Adipocyte (in vitro differentiated cells): ENCODE results near the gene PFKM.

ENCODE experiments used
- DNase-seq: peaks from one replicate; pipeline ENCODE4 v3.0.0-alpha.2; 2015; ENCODE audit warnings: low read depth
- H3K27me3 ChIP-seq: replicated peaks from 2 replicates; pipeline ENCODE4 v1.7.0; 2013; ENCODE audit warnings: mild to moderate bottlenecking, low read length, moderate library complexity; ENCODE audit not compliant: control insufficient read depth, insufficient read depth
- H3K36me3 ChIP-seq: 2 replicates; pipeline ENCODE4 v1.7.0; 2013; ENCODE audit warnings: low read length, mild to moderate bottlenecking, moderate library complexity; ENCODE audit not compliant: control insufficient read depth, insufficient read depth, severe bottlenecking
- H3K4me1 ChIP-seq: 2 replicates; pipeline ENCODE4 v1.7.0; 2013; ENCODE audit warnings: mild to moderate bottlenecking, low read length, moderate library complexity; ENCODE audit not compliant: control insufficient read depth, insufficient read depth
- H3K4me3 ChIP-seq: 2 replicates; pipeline ENCODE4 v1.7.0; 2013; ENCODE audit warnings: mild to moderate bottlenecking, low read length, moderate library complexity
- H3K9ac ChIP-seq: 2 replicates; pipeline ENCODE4 v1.7.0; 2013; ENCODE audit warnings: mild to moderate bottlenecking, low read length, moderate library complexity
- H3K9me3 ChIP-seq: 2 replicates; pipeline ENCODE4 v1.7.0; 2013; ENCODE audit warnings: mild to moderate bottlenecking, low read length, moderate library complexity; ENCODE audit not compliant: control insufficient read depth

PFKM gene

DNA sequence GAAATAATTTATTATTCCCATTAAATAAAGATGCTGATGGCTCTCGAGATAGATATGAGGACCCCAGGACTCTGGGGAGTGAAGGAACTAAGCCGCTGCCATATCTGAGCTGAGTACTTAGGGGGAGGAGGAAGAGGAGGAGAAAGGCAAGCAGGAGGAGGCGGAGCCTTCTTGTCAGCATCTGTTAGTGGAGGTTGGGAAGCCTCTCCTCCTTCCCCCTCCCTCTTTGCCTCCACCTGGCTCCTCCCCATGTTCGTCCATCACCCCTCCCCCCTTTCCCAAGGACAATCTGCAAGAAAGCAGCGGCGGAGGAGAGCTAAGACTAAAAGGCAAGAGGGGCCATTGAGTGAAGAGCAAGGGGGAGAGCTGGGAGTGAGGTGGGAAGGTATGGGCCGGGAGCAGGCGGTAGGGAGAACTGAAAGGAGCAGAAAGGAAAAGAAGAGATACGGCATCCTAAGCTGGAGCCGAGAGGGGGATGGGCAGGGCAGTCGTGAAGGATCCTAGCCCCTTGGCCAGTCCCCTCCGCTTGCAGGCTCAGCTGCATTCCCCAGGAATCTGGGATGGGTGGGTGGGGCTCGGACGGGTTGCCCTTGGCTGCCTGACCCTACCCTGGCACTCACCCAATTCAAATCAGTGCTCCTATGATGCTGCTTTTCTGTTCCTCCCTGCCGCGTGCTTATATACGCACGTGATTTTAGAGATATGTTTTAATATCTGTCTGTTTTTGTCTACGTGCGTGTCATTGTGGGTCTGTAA lies at the start of gene PFKM:
PFKM (plus strand) TSS at position 287 of the 756 bp plus-strand sequence. CDS start 3,411 bp downstream, outside the sequence.
- DNase-seq: peak; percentile 94

DNA sequence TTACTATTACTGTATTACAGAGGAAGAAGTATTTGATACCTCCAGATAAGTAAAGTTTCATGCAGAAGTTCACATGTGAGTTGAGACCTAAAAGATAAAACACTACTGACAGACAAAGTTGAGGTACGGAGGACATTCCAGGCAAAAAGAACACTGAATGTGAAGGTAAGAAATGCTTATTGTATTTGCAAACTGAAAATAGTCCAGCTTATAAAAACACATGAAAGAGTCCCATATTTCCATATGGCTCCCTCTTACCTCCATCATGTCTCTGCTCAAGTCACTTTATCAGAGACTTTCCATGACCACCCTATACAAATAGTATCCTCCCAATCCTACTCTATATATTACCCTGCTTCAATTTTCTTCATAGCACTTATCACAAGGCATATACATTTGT lies 49.1 kb upstream of the PFKM start:
- H3K9ac ChIP-seq: no peak overlapping the region
- H3K4me1 ChIP-seq: peaks cover 10% of the 10 kb centered on the region
- H3K9me3 ChIP-seq: no peaks in the 10 kb centered on the region
- H3K27me3 ChIP-seq: no peaks in the 10 kb centered on the region
- no peak for DNase-seq
- peaks cover 51% of the 10 kb centered on the region for H3K36me3 ChIP-seq
- H3K4me3 ChIP-seq: no peak overlapping the region

More for the DNA sequence above, at the start of gene PFKM:
- Histone ChIP-seq H3K27me3 (no peaks in the 10 kb centered on the region), H3K4me3 (peak within 1 kb of the TSS; percentile 91), H3K9me3 (no peaks in the 10 kb centered on the region), H3K9ac (peak within 1 kb of the TSS; percentile 82), H3K4me1 (peaks cover 8% of the 10 kb centered on the region), H3K36me3 (peaks cover 17% of the 10 kb centered on the region)

DNA sequence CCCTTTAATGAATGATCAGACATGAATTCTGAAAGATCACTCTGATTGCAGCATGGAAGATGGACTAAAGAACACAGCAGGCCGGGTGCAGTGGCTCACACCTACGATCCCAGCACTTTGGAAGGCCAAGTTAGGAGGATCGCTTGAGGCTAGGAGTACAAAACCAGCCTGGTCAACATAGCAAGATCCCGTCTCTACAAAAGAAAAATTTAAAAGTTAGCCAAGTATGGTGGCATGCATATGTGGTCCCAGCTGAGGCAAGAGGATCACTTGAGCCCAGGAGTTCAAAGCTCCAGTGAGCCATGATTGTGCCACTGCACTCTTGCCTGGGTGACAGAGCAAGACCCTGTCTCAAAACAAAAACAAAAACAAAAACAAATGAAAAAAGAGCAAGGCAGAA lies 48.4 kb upstream of the PFKM start:
- no peak for DNase-seq
- H3K4me3 ChIP-seq: no peak overlapping the region
- no peaks in the 10 kb centered on the region for H3K9me3 ChIP-seq
- H3K36me3 ChIP-seq: peaks cover 44% of the 10 kb centered on the region
- peaks cover 10% of the 10 kb centered on the region for H3K4me1 ChIP-seq
- H3K27me3 ChIP-seq: no peaks in the 10 kb centered on the region
- no peak overlapping the region for H3K9ac ChIP-seq

DNA sequence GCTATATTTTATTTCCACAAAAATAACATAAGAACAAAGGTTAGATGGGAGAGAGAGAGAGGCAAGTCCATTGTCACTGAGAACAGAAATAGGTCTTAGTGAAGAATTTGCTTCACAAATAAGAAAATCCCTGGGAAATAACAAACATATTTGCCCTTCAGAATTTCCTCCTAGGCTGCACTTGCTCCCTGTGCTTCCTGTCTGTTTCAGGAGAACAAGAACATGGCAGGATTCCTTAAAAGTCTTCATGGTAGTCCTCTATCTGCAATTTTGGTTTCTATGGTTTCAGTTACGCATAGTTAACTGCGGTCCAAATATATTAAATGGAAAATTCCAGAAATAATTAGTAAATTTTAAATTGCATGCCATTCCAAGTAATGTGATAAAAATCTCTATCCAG lies 47.4 kb upstream of the PFKM start:
- H3K36me3 ChIP-seq: peaks cover 40% of the 10 kb centered on the region

DNA sequence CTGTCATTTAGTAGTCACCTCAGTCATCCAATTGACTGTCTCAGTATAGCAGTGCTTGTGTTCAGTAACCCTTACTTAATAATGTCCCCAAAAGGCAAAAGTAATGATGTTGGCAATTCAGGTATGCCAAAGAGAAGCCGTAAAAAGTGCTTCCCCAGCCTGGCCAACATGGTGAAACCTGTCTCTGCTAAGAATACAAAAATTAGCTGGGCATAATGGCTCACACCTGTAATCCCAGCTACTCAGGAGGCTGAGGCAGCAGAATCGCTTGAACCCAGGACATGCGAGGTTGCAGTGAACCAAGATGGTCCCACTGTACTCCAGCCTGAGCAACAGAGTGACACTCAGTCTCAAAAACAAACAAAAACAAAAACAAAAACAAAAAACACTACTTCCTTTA lies 46.9 kb upstream of the PFKM start:
- H3K27me3 ChIP-seq: no peaks in the 10 kb centered on the region
- H3K36me3 ChIP-seq: peaks cover 40% of the 10 kb centered on the region
- H3K4me3 ChIP-seq: no peak overlapping the region
- H3K4me1 ChIP-seq: peaks cover 10% of the 10 kb centered on the region
- DNase-seq: no peak
- no peaks in the 10 kb centered on the region for H3K9me3 ChIP-seq
- no peak overlapping the region for H3K9ac ChIP-seq

More for the DNA sequence above, 47.4 kb upstream of the PFKM start:
- Histone ChIP-seq H3K9ac (no peak overlapping the region), H3K9me3 (no peaks in the 10 kb centered on the region), H3K4me1 (peaks cover 10% of the 10 kb centered on the region), H3K27me3 (no peaks in the 10 kb centered on the region), H3K4me3 (no peak overlapping the region)
- DNase-seq: no peak

DNA sequence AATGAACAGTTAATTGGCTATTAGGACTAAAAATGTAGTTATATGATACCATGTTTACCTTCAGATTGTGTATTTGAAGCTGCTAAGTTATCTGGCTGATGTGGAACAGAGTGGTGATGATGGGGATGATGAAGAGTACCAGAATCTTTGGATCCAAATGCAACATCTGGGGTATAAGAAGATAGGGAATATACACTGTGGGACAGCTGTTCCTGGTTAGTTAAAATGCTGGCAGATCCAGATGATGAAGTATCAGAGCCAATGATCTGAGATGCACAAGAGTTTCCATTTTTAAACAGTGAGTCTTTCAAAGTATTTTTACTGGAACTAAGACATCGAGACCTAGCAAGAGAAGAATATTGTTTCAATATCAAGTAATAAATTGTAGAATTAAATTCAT lies 44.9 kb upstream of the PFKM start:
- H3K9me3 ChIP-seq: no peaks in the 10 kb centered on the region
- H3K27me3 ChIP-seq: no peaks in the 10 kb centered on the region
- no peak overlapping the region for H3K4me3 ChIP-seq
- peaks cover 40% of the 10 kb centered on the region for H3K36me3 ChIP-seq
- no peak for DNase-seq
- no peak overlapping the region for H3K9ac ChIP-seq
- peaks cover 12% of the 10 kb centered on the region for H3K4me1 ChIP-seq

DNA sequence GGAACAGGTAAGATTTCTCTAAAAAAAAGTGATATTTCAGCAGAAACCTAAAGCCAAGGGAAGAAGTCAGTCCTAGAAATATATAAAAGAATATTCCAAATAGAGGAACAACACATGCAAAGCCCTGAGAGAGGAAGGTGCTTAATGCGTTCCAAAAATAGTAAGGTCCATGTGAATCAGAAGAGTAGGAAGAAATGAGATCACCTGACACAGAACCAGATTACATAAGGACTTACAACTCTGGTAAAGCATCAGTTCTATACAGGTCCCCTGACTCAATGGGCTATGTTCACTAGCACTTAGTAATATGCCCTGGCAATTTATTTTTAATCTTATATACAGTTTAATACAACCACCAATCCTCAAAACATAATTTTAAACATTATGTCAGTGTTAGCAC lies 43.3 kb upstream of the PFKM start:
- H3K9me3 ChIP-seq: no peaks in the 10 kb centered on the region
- H3K4me3 ChIP-seq: no peak overlapping the region
- no peak overlapping the region for H3K9ac ChIP-seq
- peaks cover 33% of the 10 kb centered on the region for H3K36me3 ChIP-seq
- H3K27me3 ChIP-seq: no peaks in the 10 kb centered on the region
- H3K4me1 ChIP-seq: peaks cover 19% of the 10 kb centered on the region
- no peak for DNase-seq

DNA sequence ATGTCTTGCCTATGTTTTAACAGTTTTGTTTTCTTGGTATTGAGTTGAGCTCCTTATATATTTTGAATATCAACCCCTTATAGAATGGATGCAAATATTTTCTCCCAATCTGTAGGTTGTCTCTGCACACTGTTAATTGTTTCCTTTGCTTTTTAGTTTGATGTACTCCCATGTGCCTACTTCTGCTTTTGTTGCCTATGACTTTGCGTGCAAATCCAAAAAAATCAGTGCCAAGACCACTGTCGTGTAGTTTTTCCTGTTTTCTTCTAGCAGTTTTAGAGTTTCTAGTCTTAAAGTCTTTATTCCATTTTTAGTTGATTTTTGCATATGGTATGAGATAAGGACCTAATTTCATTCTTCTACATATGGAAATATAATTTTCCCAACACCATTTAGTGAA lies 42.1 kb upstream of the PFKM start:
- no peaks in the 10 kb centered on the region for H3K27me3 ChIP-seq
- H3K9ac ChIP-seq: no peak overlapping the region
- DNase-seq: no peak
- peaks cover 19% of the 10 kb centered on the region for H3K4me1 ChIP-seq
- peaks cover 30% of the 10 kb centered on the region for H3K36me3 ChIP-seq
- H3K9me3 ChIP-seq: no peaks in the 10 kb centered on the region
- no peak overlapping the region for H3K4me3 ChIP-seq

DNA sequence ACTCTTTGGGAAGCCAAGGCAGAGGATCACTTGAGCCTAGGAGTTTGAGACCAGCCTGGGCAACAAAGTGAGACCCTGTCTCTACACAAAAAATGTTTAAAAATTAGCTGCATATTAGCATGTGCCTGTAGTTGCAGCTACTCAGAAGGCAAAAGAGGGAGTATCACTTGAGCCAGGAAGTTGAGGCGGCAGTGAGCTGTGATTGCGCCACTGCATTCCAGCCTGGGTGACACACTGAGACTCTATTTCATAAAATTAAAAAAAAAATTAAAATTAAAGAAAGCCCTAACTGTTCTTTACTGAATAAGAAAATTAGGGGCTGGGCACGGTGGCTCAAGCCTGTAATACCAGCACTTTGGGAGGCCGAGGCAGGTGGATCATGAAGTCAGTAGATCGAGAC lies 40.3 kb upstream of the PFKM start:
- peaks cover 19% of the 10 kb centered on the region for H3K4me1 ChIP-seq
- no peaks in the 10 kb centered on the region for H3K9me3 ChIP-seq
- peak overlapping the region; percentile 78 for H3K9ac ChIP-seq
- no peak overlapping the region for H3K4me3 ChIP-seq
- H3K36me3 ChIP-seq: peaks cover 18% of the 10 kb centered on the region
- H3K27me3 ChIP-seq: no peaks in the 10 kb centered on the region
- peak; percentile 65 for DNase-seq

DNA sequence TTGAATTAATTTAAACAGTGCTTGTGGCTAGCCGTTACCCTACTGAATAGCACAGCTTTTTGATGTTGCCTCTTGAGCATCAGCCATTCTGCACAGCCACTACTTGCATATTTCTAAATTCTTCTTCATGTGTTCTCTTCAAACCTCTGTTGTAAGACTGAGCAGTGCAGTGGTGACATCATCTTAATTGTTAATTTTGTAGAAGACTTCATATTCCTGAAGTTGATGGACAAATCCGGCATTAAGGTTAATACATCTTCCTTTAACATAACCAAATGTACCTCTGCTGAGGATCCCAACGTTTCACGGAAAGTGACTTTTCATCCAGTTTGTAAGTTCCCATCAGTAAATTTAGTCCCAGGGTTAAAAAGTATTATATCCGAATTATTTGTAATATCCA lies 38.9 kb upstream of the PFKM start:
- H3K9me3 ChIP-seq: no peaks in the 10 kb centered on the region
- peaks cover 15% of the 10 kb centered on the region for H3K36me3 ChIP-seq
- H3K4me1 ChIP-seq: peaks cover 19% of the 10 kb centered on the region
- DNase-seq: no peak
- H3K4me3 ChIP-seq: no peak overlapping the region
- no peak overlapping the region for H3K9ac ChIP-seq
- H3K27me3 ChIP-seq: no peaks in the 10 kb centered on the region

DNA sequence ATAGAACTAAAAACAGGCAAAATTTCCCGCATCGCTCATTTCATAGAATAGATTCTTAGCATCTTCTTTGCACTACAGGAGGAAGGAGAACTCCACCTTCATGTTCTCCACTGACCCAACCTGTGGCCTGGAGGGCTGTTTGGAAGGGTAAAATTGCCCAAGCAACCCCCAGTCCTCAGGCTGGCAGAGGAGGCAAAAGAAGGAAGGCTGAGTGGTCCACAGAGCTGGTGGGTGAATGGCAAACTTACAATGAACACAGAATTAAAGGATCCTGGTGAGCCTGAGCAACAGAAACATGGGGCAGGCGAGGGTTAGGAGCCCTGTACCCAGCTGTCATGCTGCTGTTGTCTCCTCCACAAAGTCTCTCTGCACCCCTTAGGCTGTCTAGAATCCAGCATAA lies 38.3 kb upstream of the PFKM start:
- Histone ChIP-seq H3K36me3 (peaks cover 20% of the 10 kb centered on the region), H3K9ac (no peak overlapping the region), H3K4me3 (no peak overlapping the region)

DNA sequence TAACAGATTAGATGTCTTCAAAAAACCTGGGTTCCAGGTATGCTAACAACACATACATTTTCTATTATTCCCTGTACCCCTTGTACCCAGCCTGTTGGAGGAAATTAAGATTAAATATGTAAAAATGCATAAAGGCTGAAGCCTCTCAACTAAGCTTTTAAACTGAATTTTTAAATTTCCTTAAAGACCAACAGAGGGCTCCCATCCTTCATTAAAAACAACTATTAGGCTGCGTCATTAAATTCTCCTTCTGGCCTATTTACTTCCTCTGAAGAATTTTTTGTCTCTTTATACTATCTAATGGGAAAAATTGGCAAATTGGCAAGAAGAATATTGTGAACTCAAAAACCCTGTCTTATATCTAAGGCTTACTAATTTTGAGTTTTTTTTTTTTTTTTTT lies 35.1 kb upstream of the PFKM start:
- H3K4me1 ChIP-seq: peaks cover 13% of the 10 kb centered on the region
- H3K4me3 ChIP-seq: no peak overlapping the region
- H3K36me3 ChIP-seq: peaks cover 44% of the 10 kb centered on the region
- DNase-seq: peak; percentile 37
- no peak overlapping the region for H3K9ac ChIP-seq
- no peaks in the 10 kb centered on the region for H3K9me3 ChIP-seq
- no peaks in the 10 kb centered on the region for H3K27me3 ChIP-seq

More for the DNA sequence above, 38.3 kb upstream of the PFKM start:
- Histone ChIP-seq H3K27me3 (no peaks in the 10 kb centered on the region), H3K4me1 (peaks cover 19% of the 10 kb centered on the region), H3K9me3 (no peaks in the 10 kb centered on the region)
- no peak for DNase-seq
